Endothelial cell of umbilical vein (primary cell): ENCODE measurements around the gene CARD9. TPM values are rescaled to one million over a fixed set of nuclear protein-coding genes. Genes with fewer than 3 reads are reported as not detected.

ENCODE experiments used
- BruUV-seq: library from RNA; stranded (reverse); fragments of 400-500 nt; replicated peaks from 2 replicates; lab custom pipeline; 2021; lab: Mats Ljungman, UMichigan
- CTCF ChIA-PET: fragments of 300-600, 350-600 bp; sonication (Branson Sonifier 250); formaldehyde crosslinking; loops from one replicate; lab custom pipeline; 2021; ENCODE audit warnings: antibody characterized with exemption, inconsistent platforms; lab: Charles Lee
- POLR2A ChIA-PET: fragments of 300-600, 350-600 bp; sonication (Branson Sonifier 250); formaldehyde crosslinking; loops from one replicate; lab custom pipeline; 2021; ENCODE audit warnings: antibody characterized with exemption, inconsistent platforms; lab: Charles Lee
- DNase-seq: peaks from one replicate; pipeline ENCODE4 v3.0.0-alpha.2; 2011; ENCODE audit warnings: low read depth, low spot score
- FAIRE-seq: peaks from 2 replicates; lab custom pipeline; 2011; peaks lifted over from hg19 to GRCh38; lab: Jason Lieb, UNC
- H2AFZ ChIP-seq: 2 replicates; pipeline ENCODE4 v1.6.0; 2012; ENCODE audit warnings: low read depth, low read length, control low read depth, inconsistent platforms
- H3K27ac ChIP-seq: 2 replicates; pipeline ENCODE4 v1.5.1; 2011; ENCODE audit warnings: low read depth, mild to moderate bottlenecking, control low read depth, low read length, moderate library complexity; ENCODE audit not compliant: insufficient read depth
- H3K27me3 ChIP-seq, 2 experiments: 2 replicates each; pipeline versions ENCODE4 v1.6.0 to v1.6.1; 2011; ENCODE audit warnings: low read length in 2 of 2, mixed read lengths in 1 of 2; ENCODE audit not compliant: control insufficient read depth in 2 of 2, insufficient read depth in 2 of 2
- H3K36me3 ChIP-seq, 2 experiments: 2 replicates in 1 of 2; 3 replicates in 1 of 2; pipeline ENCODE4 v1.5.1; 2011; ENCODE audit warnings: low read length in 2 of 2, mild to moderate bottlenecking in 1 of 2, moderate library complexity in 1 of 2; ENCODE audit not compliant: control insufficient read depth in 2 of 2, insufficient read depth in 2 of 2; ENCODE audit errors: extremely low read depth in 1 of 2
- H3K4me1 ChIP-seq: 3 replicates; pipeline ENCODE4 v1.5.1; 2011; ENCODE audit warnings: mild to moderate bottlenecking, low read length; ENCODE audit not compliant: control insufficient read depth, insufficient read depth; ENCODE audit errors: extremely low read depth
- H3K4me2 ChIP-seq: 2 replicates; pipeline ENCODE4 v1.6.1; 2011; ENCODE audit warnings: low read length, control low read depth, mixed read lengths; ENCODE audit not compliant: insufficient read depth
- H3K4me3 ChIP-seq, 3 experiments: fragments of 200-600 bp in 1 of 3; sonication (generic), shearing (Covaris generic) in 1 of 3; replicated peaks in 1 of 3; 2 replicates each; pipeline ENCODE4 v1.5.1; 2011 to 2016; ENCODE audit warnings: control low read depth in 3 of 3, low read length in 3 of 3, mild to moderate bottlenecking in 2 of 3, inconsistent platforms in 1 of 3, low read depth in 1 of 3, moderate library complexity in 1 of 3; ENCODE audit not compliant: insufficient read depth in 1 of 3
- H3K79me2 ChIP-seq: 2 replicates; pipeline ENCODE4 v1.6.0; 2012; ENCODE audit warnings: low read length, inconsistent platforms; ENCODE audit not compliant: control insufficient read depth, insufficient read depth
- H3K9ac ChIP-seq: replicated peaks from 2 replicates; pipeline ENCODE3; 2011; ENCODE audit warnings: low read length, control low read depth; ENCODE audit not compliant: insufficient read depth; ENCODE audit errors: extremely low read depth
- H3K9me1 ChIP-seq: replicated peaks from 3 replicates; pipeline ENCODE4 v1.6.0; 2011; ENCODE audit warnings: mild to moderate bottlenecking, low read length; ENCODE audit not compliant: control insufficient read depth, insufficient read depth; ENCODE audit errors: extremely low read depth
- H3K9me3 ChIP-seq: replicated peaks from 2 replicates; pipeline ENCODE4 v1.5.1; 2012; ENCODE audit warnings: low read length, inconsistent platforms; ENCODE audit not compliant: control insufficient read depth, insufficient read depth
- H4K20me1 ChIP-seq: replicated peaks from 2 replicates; pipeline ENCODE3; 2011; ENCODE audit warnings: mild to moderate bottlenecking, low read length; ENCODE audit not compliant: control insufficient read depth, insufficient read depth; ENCODE audit errors: extremely low read depth
- CTCF ChIP-seq, 2 donors: IDR thresholded peaks; 1 replicate in 1 of 2; 2 replicates in 1 of 2; pipeline ENCODE4 v1.5.1; 2011; ENCODE audit warnings: low read length in 2 of 2, mild to moderate bottlenecking in 2 of 2, moderate library complexity in 2 of 2, control low read depth in 1 of 2, inconsistent platforms in 1 of 2, low read depth in 1 of 2; ENCODE audit not compliant: insufficient read depth in 1 of 2; ENCODE audit errors: extremely low read depth in 1 of 2
- EZH2 ChIP-seq: IDR thresholded peaks from 2 replicates; pipeline ENCODE4 v1.6.1; 2012; ENCODE audit warnings: borderline replicate concordance, low read depth, mild to moderate bottlenecking, moderate library complexity, low read length, inconsistent platforms; ENCODE audit not compliant: severe bottlenecking
- FOS ChIP-seq: IDR thresholded peaks from 2 replicates; pipeline ENCODE4 v1.6.1; 2011; ENCODE audit warnings: mild to moderate bottlenecking, low read length, moderate library complexity, borderline replicate concordance; ENCODE audit not compliant: insufficient read depth
- GATA2 ChIP-seq: IDR thresholded peaks from 2 replicates; pipeline ENCODE4 v1.7.0; 2011; ENCODE audit warnings: low read depth, mild to moderate bottlenecking, moderate library complexity, mixed read lengths, low read length; ENCODE audit not compliant: insufficient read length, insufficient read depth
- JUN ChIP-seq: IDR thresholded peaks from 2 replicates; pipeline ENCODE4 v1.6.1; 2011; ENCODE audit warnings: borderline replicate concordance, low read depth; ENCODE audit not compliant: insufficient read length, insufficient read depth
- MAX ChIP-seq: IDR thresholded peaks from 2 replicates; pipeline ENCODE4 v1.6.1; 2011; ENCODE audit not compliant: insufficient read depth, insufficient read length
- MYC ChIP-seq: IDR thresholded peaks from one replicate; pipeline ENCODE4 v1.6.1; 2011; ENCODE audit warnings: mild to moderate bottlenecking, low read depth, low read length
- POLR2A ChIP-seq: IDR thresholded peaks from 2 replicates; pipeline ENCODE4 v1.6.1; 2012; ENCODE audit warnings: low read depth, mild to moderate bottlenecking, control low read depth, low read length
- POLR2AphosphoS5 ChIP-seq: IDR thresholded peaks from 2 replicates; pipeline ENCODE4 v1.6.1; 2012; ENCODE audit warnings: low read depth, mild to moderate bottlenecking, control low read depth, low read length, moderate library complexity; ENCODE audit not compliant: insufficient read depth
- dilution Hi-C: fragments of 300-500 bp; cut with MboI; formaldehyde crosslinking; loops from one replicate; pipeline ENCODE4 v1.15.0; 2019; ENCODE audit warnings: low sequenced_read_pairs; ENCODE audit not compliant: extremely low pct_ligation_motif_present
- intact Hi-C: fragments of 100-400 bp; cut with micrococcal nuclease; formaldehyde crosslinking; loops from one replicate; pipeline ENCODE4 v1.10.0; 2022
- polyA plus RNA-seq, 4 experiments: library from polyadenylated mRNA; depleted of rRNA in 3 of 4; stranded (reverse) in 3 of 4; unstranded in 1 of 4; fragments of >200 nt; gene quantifications; 2 replicates each; pipeline versions ENCODE4 v1.2.1 to v1.2.3, GENCODE V29; 2011 to 2012; ENCODE audit warnings: missing spikeins in 1 of 4
- total RNA-seq: library from RNA; stranded (reverse); gene quantifications from 2 replicates; pipeline ENCODE4 v1.2.3, GENCODE V29; 2021

CARD9 gene
- total and polyA plus RNA-seq, 2 donors (not counting 3 experiments of a cell fraction or from before 2014, with no cell fraction given), result 0.22 to 0.71 TPM

- Histone ChIP-seq H3K27ac (no peak overlapping the region), H3K9me1 (no peaks in the 10 kb centered on the region), H3K36me3 (peaks cover 11 to 75% of the 10 kb centered on the region in 2 experiments), H3K4me2 (no peak overlapping the region), H3K79me2 (no peaks in the 10 kb centered on the region), H3K4me3 (no peak overlapping the region), H2AFZ (no peak overlapping the region), H3K9me3 (no peaks in the 10 kb centered on the region), H3K9ac (no peak overlapping the region), H3K27me3 (no peaks in the 10 kb centered on the region), H4K20me1 (no peaks in the 10 kb centered on the region), H3K4me1 (no peaks in the 10 kb centered on the region)
- FAIRE-seq, result no peak
- ChIA-PET CTCF (interaction anchor here (0.8 to 1.5 kb wide), 3 partner anchors 12 to 52 kb away, joined by 3 to 4 read pairs (median 3); no protein-coding TSS in a partner anchor), POLR2A (no interaction called here)
- no peak for DNase-seq
- dilution Hi-C loops, result no loop called here
- TF ChIP-seq GATA2 (no peak), CTCF (IDR thresholded peaks at IDR 0.05; ENCODE audit: extremely low read depth in 1 of 2, insufficient read depth in 1 of 2, low read depth in 1 of 2, low read length in 2 of 2) (no peak), POLR2AphosphoS5 (no peak), POLR2A (no peak), MAX (no peak), JUN (no peak), MYC (no peak), FOS (no peak), EZH2 (no peak)
- no TSS peak for BruUV-seq
- intact Hi-C loops, result no loop called here
Measured at GRCh38 chr9:136391737-136392537, 18.5 kb upstream of the CARD9 start.
